ENCODE measurements around the gene CDH8. TPM values are rescaled to one million over a fixed set of nuclear protein-coding genes. Genes with fewer than 3 reads are reported as not detected.

Gene CDH8
- total and polyA plus RNA-seq, 4 donors: 0.33 to 15.4 (median 3.7) TPM

- intact Hi-C loops (cut with DNase I): no loop called here
These were observed 16.4 kb downstream of the CDH8 start for GRCh38 chr16:62019851-62020250.

GRCh38 chr16:62018301-62019060 lies 17.8 kb downstream of the CDH8 start:
- Histone ChIP-seq H3K4me1 (ENCODE audit: control insufficient read depth in 1 of 2, insufficient read depth in 2 of 2, low read length in 2 of 2) (peaks cover 0 to 3% of the 10 kb centered on the region in 2 donors), H3K27ac (ENCODE audit: low read depth in 1 of 2, low read length in 2 of 2) (no peak overlapping the region), H3K36me3 (ENCODE audit: control insufficient read depth in 1 of 2, insufficient read depth in 2 of 2, low read length in 1 of 2) (no peaks in the 10 kb centered on the region), H3K4me3 (ENCODE audit: low read length in 2 of 2) (no peak overlapping the region), H3K9me3 (ENCODE audit: control insufficient read depth, low read length) (no peaks in the 10 kb centered on the region), H3K27me3 (ENCODE audit: control insufficient read depth in 1 of 2, insufficient read depth in 2 of 2, low read length in 1 of 2) (no peaks in the 10 kb centered on the region)
- intact Hi-C loops (cut with DNase I): no loop called here
- ATAC-seq (ENCODE audit: low FRiP score) (no peak), DNase-seq (no peak)
- 91 to 92% methylated on average over 15 of the region's 15 CpGs for WGBS, 2 donors

More at GRCh38 chr16:62019851-62020250, 16.4 kb downstream of the CDH8 start:
- WGBS, 2 donors: 93% methylated on average over 1 of the region's 1 CpG
- no peak for DNase-seq
- Histone ChIP-seq H3K4me3 (ENCODE audit: low read length in 2 of 2) (no peak overlapping the region), H3K9me3 (ENCODE audit: control insufficient read depth, low read length) (no peaks in the 10 kb centered on the region), H3K27me3 (ENCODE audit: control insufficient read depth in 1 of 2, insufficient read depth in 2 of 2, low read length in 1 of 2) (no peaks in the 10 kb centered on the region), H3K4me1 (ENCODE audit: control insufficient read depth in 1 of 2, insufficient read depth in 2 of 2, low read length in 2 of 2) (peaks cover 0 to 3% of the 10 kb centered on the region in 2 donors), H3K27ac (ENCODE audit: low read depth in 1 of 2, low read length in 2 of 2) (no peak overlapping the region), H3K36me3 (ENCODE audit: control insufficient read depth in 1 of 2, insufficient read depth in 2 of 2, low read length in 1 of 2) (no peaks in the 10 kb centered on the region)
- no peak for ATAC-seq (ENCODE audit: low FRiP score)

- H3K4me3 ChIP-seq (ENCODE audit: low read length in 2 of 2): no peak overlapping the region
- WGBS, 2 donors: 88 to 89% methylated on average over 8 of the region's 8 CpGs
- no peaks in the 10 kb centered on the region for H3K36me3 ChIP-seq (ENCODE audit: control insufficient read depth in 1 of 2, insufficient read depth in 2 of 2, low read length in 1 of 2)
- no peak for DNase-seq
- H3K27ac ChIP-seq (ENCODE audit: low read depth in 1 of 2, low read length in 2 of 2): no peak overlapping the region
- ATAC-seq (ENCODE audit: low FRiP score): no peak
- intact Hi-C loops (cut with DNase I): no loop called here
- H3K27me3 ChIP-seq (ENCODE audit: control insufficient read depth in 1 of 2, insufficient read depth in 2 of 2, low read length in 1 of 2): no peaks in the 10 kb centered on the region
- H3K9me3 ChIP-seq (ENCODE audit: control insufficient read depth, low read length): no peaks in the 10 kb centered on the region
- H3K4me1 ChIP-seq (ENCODE audit: control insufficient read depth in 1 of 2, insufficient read depth in 2 of 2, low read length in 2 of 2): no peaks in the 10 kb centered on the region
These were observed 21.8 kb downstream of the CDH8 start for GRCh38 chr16:62014319-62014923.

- Histone ChIP-seq H3K9me3 (ENCODE audit: control insufficient read depth, low read length) (no peaks in the 10 kb centered on the region), H3K4me3 (ENCODE audit: low read length in 2 of 2) (no peak overlapping the region), H3K36me3 (ENCODE audit: control insufficient read depth in 1 of 2, insufficient read depth in 2 of 2, low read length in 1 of 2) (no peaks in the 10 kb centered on the region), H3K27me3 (ENCODE audit: control insufficient read depth in 1 of 2, insufficient read depth in 2 of 2, low read length in 1 of 2) (no peaks in the 10 kb centered on the region), H3K27ac (ENCODE audit: low read depth in 1 of 2, low read length in 2 of 2) (no peak overlapping the region), H3K4me1 (ENCODE audit: control insufficient read depth in 1 of 2, insufficient read depth in 2 of 2, low read length in 2 of 2) (peaks cover 1 to 8% of the 10 kb centered on the region in 2 donors)
- WGBS, 2 donors: 90 to 91% methylated on average over 4 of the region's 4 CpGs
- intact Hi-C loops (cut with DNase I): no loop called here
- ATAC-seq (ENCODE audit: low FRiP score) (no peak), DNase-seq (no peak)
These were observed 26.1 kb downstream of the CDH8 start for GRCh38 chr16:62010186-62010585.

- no peaks in the 10 kb centered on the region for H3K9me3 ChIP-seq (ENCODE audit: control insufficient read depth, low read length)
- intact Hi-C loops (cut with DNase I): no loop called here
- no peaks in the 10 kb centered on the region for H3K36me3 ChIP-seq (ENCODE audit: control insufficient read depth in 1 of 2, insufficient read depth in 2 of 2, low read length in 1 of 2)
- no peaks in the 10 kb centered on the region for H3K4me1 ChIP-seq (ENCODE audit: control insufficient read depth in 1 of 2, insufficient read depth in 2 of 2, low read length in 2 of 2)
- no peak for DNase-seq
- H3K4me3 ChIP-seq (ENCODE audit: low read length in 2 of 2): no peak overlapping the region
- 92 to 96% methylated on average over 2 of the region's 2 CpGs for WGBS, 2 donors
- no peak overlapping the region for H3K27ac ChIP-seq (ENCODE audit: low read depth in 1 of 2, low read length in 2 of 2)
- H3K27me3 ChIP-seq (ENCODE audit: control insufficient read depth in 1 of 2, insufficient read depth in 2 of 2, low read length in 1 of 2): no peaks in the 10 kb centered on the region
- no peak for ATAC-seq (ENCODE audit: low FRiP score)
These were observed 37.8 kb downstream of the CDH8 start for GRCh38 chr16:61998460-61998859.

GRCh38 chr16:61993108-61993507 lies 43.1 kb downstream of the CDH8 start:
- WGBS, 2 donors: 12 to 19% methylated on average over 3 of the region's 3 CpGs
- no peak for ATAC-seq (ENCODE audit: low FRiP score)
- no peaks in the 10 kb centered on the region for H3K36me3 ChIP-seq (ENCODE audit: control insufficient read depth in 1 of 2, insufficient read depth in 2 of 2, low read length in 1 of 2)
- DNase-seq: no peak
- no peak overlapping the region for H3K4me3 ChIP-seq (ENCODE audit: low read length in 2 of 2)
- no peaks in the 10 kb centered on the region for H3K4me1 ChIP-seq (ENCODE audit: control insufficient read depth in 1 of 2, insufficient read depth in 2 of 2, low read length in 2 of 2)
- peaks cover 0 to 2% of the 10 kb centered on the region in 2 donors for H3K27me3 ChIP-seq (ENCODE audit: control insufficient read depth in 1 of 2, insufficient read depth in 2 of 2, low read length in 1 of 2)
- no peaks in the 10 kb centered on the region for H3K9me3 ChIP-seq (ENCODE audit: control insufficient read depth, low read length)
- intact Hi-C loops (cut with DNase I): no loop called here
- H3K27ac ChIP-seq (ENCODE audit: low read depth in 1 of 2, low read length in 2 of 2): no peak overlapping the region

- Histone ChIP-seq H3K4me3 (ENCODE audit: low read length in 2 of 2) (no peak overlapping the region), H3K27me3 (ENCODE audit: control insufficient read depth in 1 of 2, insufficient read depth in 2 of 2, low read length in 1 of 2) (peaks cover 0 to 2% of the 10 kb centered on the region in 2 donors), H3K27ac (ENCODE audit: low read depth in 1 of 2, low read length in 2 of 2) (no peak overlapping the region), H3K36me3 (ENCODE audit: control insufficient read depth in 1 of 2, insufficient read depth in 2 of 2, low read length in 1 of 2) (peaks cover 0 to 2% of the 10 kb centered on the region in 2 donors), H3K9me3 (ENCODE audit: control insufficient read depth, low read length) (no peaks in the 10 kb centered on the region), H3K4me1 (ENCODE audit: control insufficient read depth in 1 of 2, insufficient read depth in 2 of 2, low read length in 2 of 2) (no peaks in the 10 kb centered on the region)
- intact Hi-C loops (cut with DNase I): no loop called here
- DNase-seq: no peak
- 78 to 82% methylated on average over 6 of the region's 6 CpGs for WGBS, 2 donors
- ATAC-seq (ENCODE audit: low FRiP score): no peak
These were observed 48.7 kb downstream of the CDH8 start for GRCh38 chr16:61987474-61988012.

GRCh38 chr16:61969077-61969382 lies 67.2 kb downstream of the CDH8 start:
- WGBS, 2 donors: 26 to 35% methylated on average over 4 of the region's 4 CpGs
- ATAC-seq (ENCODE audit: low FRiP score) (no peak), DNase-seq (no peak)
- no peaks in the 10 kb centered on the region for H3K9me3 ChIP-seq (ENCODE audit: control insufficient read depth, low read length)
- H3K27me3 ChIP-seq (ENCODE audit: control insufficient read depth in 1 of 2, insufficient read depth in 2 of 2, low read length in 1 of 2): no peaks in the 10 kb centered on the region
- H3K36me3 ChIP-seq (ENCODE audit: control insufficient read depth in 1 of 2, insufficient read depth in 2 of 2, low read length in 1 of 2): no peaks in the 10 kb centered on the region
- H3K4me3 ChIP-seq (ENCODE audit: low read length in 2 of 2): no peak overlapping the region
- peaks cover 0 to 2% of the 10 kb centered on the region in 2 donors for H3K4me1 ChIP-seq (ENCODE audit: control insufficient read depth in 1 of 2, insufficient read depth in 2 of 2, low read length in 2 of 2)
- H3K27ac ChIP-seq (ENCODE audit: low read depth in 1 of 2, low read length in 2 of 2): no peak overlapping the region
- intact Hi-C loops (cut with DNase I): no loop called here

Measured in aorta (tissue), 5 donors.